Prostate gland (tissue), 2 donors: ENCODE data around the gene RET. TPM values are rescaled to one million over a fixed set of nuclear protein-coding genes. Genes with fewer than 3 reads are reported as not detected.

Experiments
- DNase-seq: peaks from one replicate; pipeline ENCODE4 v3.0.0-alpha.2; 2019; ENCODE audit warnings: low spot score
- H3K27ac ChIP-seq, 2 donors: fragments of 200-600 bp; sonication (generic); 2 replicates each; pipeline ENCODE4 v1.5.1; 2017 to 2019
- H3K27me3 ChIP-seq: fragments of 200-600 bp; sonication (generic); replicated peaks from 2 replicates; pipeline ENCODE4 v1.5.1; 2019; ENCODE audit not compliant: insufficient read depth
- H3K36me3 ChIP-seq, 2 donors: fragments of 200-600 bp; sonication (generic); 1 replicate in 1 of 2; 2 replicates in 1 of 2; pipeline versions ENCODE4 v1.5.1 to v1.8.1; 2017 to 2019
- H3K4me1 ChIP-seq: fragments of 200-600 bp; sonication (generic); replicated peaks from 2 replicates; pipeline ENCODE4 v1.5.1; 2019
- H3K4me3 ChIP-seq, 2 donors: fragments of 200-600 bp; sonication (generic); 2 replicates each; pipeline ENCODE4 v1.5.1; 2017 to 2019
- H3K9me3 ChIP-seq: fragments of 200-600 bp; sonication (generic); 2 replicates; pipeline ENCODE4 v1.5.1; 2017
- CTCF ChIP-seq, 4 experiments: fragments of 200-600 bp in 2 of 4; fragments of 450-650 bp in 2 of 4; sonication (generic) in 2 of 4; IDR thresholded peaks; 1 replicate in 3 of 4; 2 replicates in 1 of 4; pipeline ENCODE4 v1.5.1; 2016 to 2019; ENCODE audit warnings: antibody characterized with exemption in 4 of 4, mild to moderate bottlenecking in 2 of 4, moderate library complexity in 2 of 4
- POLR2A ChIP-seq: fragments of 450-650 bp; IDR thresholded peaks from one replicate; pipeline ENCODE4 v1.6.1; 2016; ENCODE audit warnings: antibody characterized with exemption, mild to moderate bottlenecking
- POLR2AphosphoS5 ChIP-seq: sonication (generic); formaldehyde crosslinking; IDR thresholded peaks from one replicate; pipeline ENCODE4 v1.6.1; 2017; ENCODE audit warnings: antibody characterized with exemption
- WGBS: methylation state at CpG from one replicate; pipeline ENCODE4 v1.1.5; 2018; 5-methylcytosine and 5-hydroxymethylcytosine counted together
- intact Hi-C: fragments of 100-400 bp; cut with DNase I; formaldehyde crosslinking; loops from one replicate; pipeline ENCODE4 v1.14.2; 2022
- total RNA-seq, 2 donors: library from RNA; depleted of rRNA; stranded (reverse); fragments of >200 nt; gene quantifications; one replicate each; pipeline ENCODE4 v1.1.0, GENCODE V29; 2016

The RET gene
- total RNA-seq, 2 donors from 2014 or later: 3.6 to 8.7 TPM

- intact Hi-C loops: no loop called here
- peaks cover 7% of the 10 kb centered on the region for H3K27me3 ChIP-seq
- WGBS: 100% methylated on average over 3 of the region's 3 CpGs
Measured at GRCh38 chr10:43073191-43073590, 3.7 kb upstream of the RET start.

DNA sequence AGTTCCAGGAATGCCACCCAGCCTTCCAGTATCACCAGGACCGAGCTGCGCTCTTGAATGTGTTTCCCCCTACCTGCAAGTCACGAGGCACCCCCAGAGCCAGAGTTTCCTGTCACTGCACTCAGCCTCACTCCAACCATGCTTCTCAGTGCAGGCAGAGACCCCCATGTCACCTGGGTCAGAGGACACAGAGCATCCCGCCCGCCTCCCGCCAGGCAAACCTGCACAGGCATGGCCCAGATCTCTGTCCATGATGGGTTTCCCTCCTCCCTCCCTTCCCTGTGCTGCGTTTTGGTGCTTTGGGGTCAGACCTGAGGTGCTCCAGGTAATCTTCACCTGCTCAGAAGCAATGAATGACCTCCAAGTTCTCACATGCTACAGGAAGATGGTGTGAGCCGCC lies 3.1 kb upstream of the RET start:
- Histone ChIP-seq H3K4me1 (no peaks in the 10 kb centered on the region), H3K36me3 (no peaks in the 10 kb centered on the region), H3K9me3 (no peaks in the 10 kb centered on the region), H3K4me3 (no peak overlapping the region), H3K27me3 (peaks cover 7% of the 10 kb centered on the region), H3K27ac (no peak overlapping the region)
- intact Hi-C loops: no loop called here
- DNase-seq: no peak
- TF ChIP-seq POLR2A (no peak), POLR2AphosphoS5 (no peak), CTCF (IDR thresholded peaks at IDR 0.05) (no peak)
- WGBS: 96% methylated on average over 8 of the region's 8 CpGs

More at GRCh38 chr10:43073191-43073590, 3.7 kb upstream of the RET start:
- H3K4me1 ChIP-seq: no peaks in the 10 kb centered on the region
- no peak overlapping the region for H3K27ac ChIP-seq
- DNase-seq: no peak
- no peak overlapping the region for H3K4me3 ChIP-seq
- no peaks in the 10 kb centered on the region for H3K9me3 ChIP-seq
- TF ChIP-seq POLR2AphosphoS5 (no peak), CTCF (IDR thresholded peaks at IDR 0.05) (no peak), POLR2A (no peak)
- no peaks in the 10 kb centered on the region for H3K36me3 ChIP-seq

DNA sequence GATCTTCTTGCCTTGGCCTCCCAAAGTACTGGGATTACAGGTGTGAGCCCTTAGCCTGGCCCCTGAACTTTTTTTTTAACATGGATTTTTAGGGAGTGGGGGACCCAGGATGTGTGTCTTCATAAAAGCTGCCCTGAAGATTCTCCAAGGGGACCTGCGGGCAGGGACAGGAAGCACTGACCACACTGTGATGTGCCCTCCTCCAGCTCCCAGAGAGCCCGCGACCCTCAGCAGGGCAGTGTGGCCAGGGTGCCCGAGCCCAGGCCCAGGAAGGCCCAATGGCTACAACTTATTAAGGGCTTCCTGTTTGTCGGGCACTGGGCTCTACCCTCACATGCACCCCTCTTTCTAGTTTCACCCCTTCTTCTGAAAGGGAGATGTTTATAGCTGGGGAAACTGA lies 2.5 kb upstream of the RET start:
- peaks cover 7% of the 10 kb centered on the region for H3K27me3 ChIP-seq

GRCh38 chr10:43074827-43075611 lies 1.9 kb upstream of the RET start:
- no peak for TF ChIP-seq CTCF (IDR thresholded peaks at IDR 0.05)
- no peak for DNase-seq
- H3K4me3 ChIP-seq: no peak overlapping the region
- H3K9me3 ChIP-seq: no peaks in the 10 kb centered on the region
- no peak overlapping the region for H3K27ac ChIP-seq
- intact Hi-C loops: no loop called here
- WGBS: 97% methylated on average over 12 of the region's 12 CpGs
- no peaks in the 10 kb centered on the region for H3K4me1 ChIP-seq
- H3K36me3 ChIP-seq: no peaks in the 10 kb centered on the region
- peaks cover 7% of the 10 kb centered on the region for H3K27me3 ChIP-seq

More for the DNA sequence above, 2.5 kb upstream of the RET start:
- 87% methylated on average over 5 of the region's 5 CpGs for WGBS
- no peak overlapping the region for H3K27ac ChIP-seq
- intact Hi-C loops: no loop called here
- no peaks in the 10 kb centered on the region for H3K4me1 ChIP-seq
- TF ChIP-seq CTCF (IDR thresholded peaks at IDR 0.05) (no peak), POLR2A (no peak), POLR2AphosphoS5 (no peak)
- no peak overlapping the region for H3K4me3 ChIP-seq
- H3K36me3 ChIP-seq: no peaks in the 10 kb centered on the region
- no peak for DNase-seq
- H3K9me3 ChIP-seq: no peaks in the 10 kb centered on the region

- WGBS: 100% methylated on average over 2 of the region's 5 CpGs
- Histone ChIP-seq H3K9me3 (no peaks in the 10 kb centered on the region), H3K4me1 (no peaks in the 10 kb centered on the region), H3K27me3 (peaks cover 7% of the 10 kb centered on the region), H3K27ac (no peak overlapping the region), H3K4me3 (no peak overlapping the region), H3K36me3 (no peaks in the 10 kb centered on the region)
- intact Hi-C loops: no loop called here
- no peak for DNase-seq
- TF ChIP-seq POLR2A: no peak
- no peak for TF ChIP-seq CTCF (IDR thresholded peaks at IDR 0.05)
- TF ChIP-seq POLR2AphosphoS5: no peak
Measured at GRCh38 chr10:43075612-43076003, 1.3 kb upstream of the RET start.
